ENCODE data around the gene AGBL2. TPM values are rescaled to one million over a fixed set of nuclear protein-coding genes. Genes with fewer than 3 reads are reported as not detected.

The AGBL2 gene
- total RNA-seq, 1 donor from 2014 or later = 1.4 TPM

DNA sequence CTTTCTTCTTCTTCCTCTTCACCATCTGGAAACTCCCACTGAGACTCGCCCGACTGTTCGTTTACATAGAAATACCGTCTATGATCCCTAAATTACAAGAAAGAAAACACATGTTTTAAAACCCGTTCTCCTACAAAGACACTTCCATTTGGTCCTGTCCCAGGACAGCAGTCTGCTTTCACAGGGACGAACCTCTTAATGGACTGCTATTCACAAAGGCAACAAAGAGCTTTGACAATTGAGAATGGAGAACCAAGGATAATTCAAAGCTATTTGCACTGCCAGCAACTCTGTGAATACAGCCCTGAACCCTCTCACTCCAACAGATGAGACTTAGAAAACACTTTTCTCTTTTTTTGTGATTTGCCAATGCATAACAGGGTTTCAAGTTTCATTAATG is 16.3 kb upstream of the AGBL2 start:
- Mint-ChIP-seq H3K4me3 (ENCODE audit: unreplicated experiment) (no peak overlapping the region), H3K36me3 (ENCODE audit: low read depth, unreplicated experiment) (peaks cover 25% of the 10 kb centered on the region), H3K4me1 (ENCODE audit: low read depth, unreplicated experiment) (peaks cover 2% of the 10 kb centered on the region), H3K27ac (ENCODE audit: unreplicated experiment) (no peak overlapping the region), H3K27me3 (ENCODE audit: low read depth, unreplicated experiment) (no peaks in the 10 kb centered on the region), H3K9me3 (ENCODE audit: unreplicated experiment) (no peaks in the 10 kb centered on the region)
- H2AFZ ChIP-seq (ENCODE audit: low read depth, low read length) = no peak overlapping the region
- no peak for DNase-seq (ENCODE audit: low read depth)
- H3K36me3 ChIP-seq (ENCODE audit: insufficient read depth, low read length) = peaks cover 74% of the 10 kb centered on the region
- no peaks in the 10 kb centered on the region for H3K27me3 ChIP-seq (ENCODE audit: insufficient read depth, low read length)
- H4K20me1 ChIP-seq (ENCODE audit: insufficient read depth, low read length) = peaks cover 37% of the 10 kb centered on the region
- H3K79me2 ChIP-seq (ENCODE audit: insufficient read depth, low read length) = peaks cover 11% of the 10 kb centered on the region
- TF ChIP-seq, protein P1, sequence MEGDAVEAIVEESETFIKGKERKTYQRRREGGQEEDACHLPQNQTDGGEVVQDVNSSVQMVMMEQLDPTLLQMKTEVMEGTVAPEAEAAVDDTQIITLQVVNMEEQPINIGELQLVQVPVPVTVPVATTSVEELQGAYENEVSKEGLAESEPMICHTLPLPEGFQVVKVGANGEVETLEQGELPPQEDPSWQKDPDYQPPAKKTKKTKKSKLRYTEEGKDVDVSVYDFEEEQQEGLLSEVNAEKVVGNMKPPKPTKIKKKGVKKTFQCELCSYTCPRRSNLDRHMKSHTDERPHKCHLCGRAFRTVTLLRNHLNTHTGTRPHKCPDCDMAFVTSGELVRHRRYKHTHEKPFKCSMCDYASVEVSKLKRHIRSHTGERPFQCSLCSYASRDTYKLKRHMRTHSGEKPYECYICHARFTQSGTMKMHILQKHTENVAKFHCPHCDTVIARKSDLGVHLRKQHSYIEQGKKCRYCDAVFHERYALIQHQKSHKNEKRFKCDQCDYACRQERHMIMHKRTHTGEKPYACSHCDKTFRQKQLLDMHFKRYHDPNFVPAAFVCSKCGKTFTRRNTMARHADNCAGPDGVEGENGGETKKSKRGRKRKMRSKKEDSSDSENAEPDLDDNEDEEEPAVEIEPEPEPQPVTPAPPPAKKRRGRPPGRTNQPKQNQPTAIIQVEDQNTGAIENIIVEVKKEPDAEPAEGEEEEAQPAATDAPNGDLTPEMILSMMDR (IDR thresholded peaks at IDR 0.05; ENCODE audit: insufficient read depth, low read depth, low read length) = no peak
- TF ChIP-seq EZH2 (IDR thresholded peaks at IDR 0.05; ENCODE audit: insufficient read depth, low read length) = no peak
- no peak overlapping the region for H3K27ac ChIP-seq (ENCODE audit: low read depth, low read length)
- no peaks in the 10 kb centered on the region for H3K9me3 ChIP-seq (ENCODE audit: insufficient read depth, low read depth, low read length)
- H3K4me1 ChIP-seq (ENCODE audit: insufficient read depth, low read length) = no peaks in the 10 kb centered on the region
- H3K9ac ChIP-seq (ENCODE audit: low read length) = no peak overlapping the region
- H3K4me2 ChIP-seq (ENCODE audit: low read length) = no peak overlapping the region
- FAIRE-seq = no peak
- no peak overlapping the region for H3K4me3 ChIP-seq (ENCODE audit: insufficient read depth, low read depth, low read length)

DNA sequence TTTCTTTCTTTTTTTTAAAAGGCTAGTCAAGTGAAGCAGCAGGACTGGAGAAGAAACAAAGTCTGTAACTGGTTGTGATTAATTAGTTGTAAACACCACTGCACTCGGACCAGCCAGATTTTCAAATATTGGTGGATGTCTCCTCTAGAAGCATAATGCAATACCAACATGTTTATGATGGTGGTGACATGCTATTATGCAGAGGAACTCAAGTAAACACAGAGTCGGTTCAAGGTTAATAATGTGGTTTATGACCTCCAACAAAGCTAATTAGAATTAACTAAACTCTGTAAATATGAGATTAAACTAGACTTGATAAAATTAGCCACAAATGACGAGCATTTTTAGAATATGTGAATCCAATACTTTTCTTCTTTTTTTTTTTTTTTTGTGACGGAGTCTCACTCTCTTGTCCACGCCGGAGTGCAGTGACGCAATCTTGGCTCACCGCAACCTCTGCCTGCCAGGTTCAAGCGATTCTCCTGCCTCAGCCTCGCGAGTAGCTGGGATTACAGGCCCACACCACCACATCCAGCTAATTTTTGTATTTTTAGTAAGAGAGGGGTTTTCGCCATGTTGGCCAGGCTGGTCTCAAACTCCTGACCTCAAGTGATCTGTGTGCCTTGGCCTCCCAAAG is 11.8 kb upstream of the AGBL2 start:
- FAIRE-seq (no peak), DNase-seq (ENCODE audit: low read depth) (no peak)
- Histone ChIP-seq H3K27me3 (ENCODE audit: insufficient read depth, low read length) (no peaks in the 10 kb centered on the region), H2AFZ (ENCODE audit: low read depth, low read length) (no peak overlapping the region), H3K4me2 (ENCODE audit: low read length) (no peak overlapping the region), H4K20me1 (ENCODE audit: insufficient read depth, low read length) (peaks cover 40% of the 10 kb centered on the region), H3K4me3 (ENCODE audit: insufficient read depth, low read depth, low read length) (no peak overlapping the region), H3K36me3 (ENCODE audit: insufficient read depth, low read length) (peaks cover 84% of the 10 kb centered on the region), H3K4me1 (ENCODE audit: insufficient read depth, low read length) (no peaks in the 10 kb centered on the region), H3K9me3 (ENCODE audit: insufficient read depth, low read depth, low read length) (no peaks in the 10 kb centered on the region), H3K79me2 (ENCODE audit: insufficient read depth, low read length) (peaks cover 6% of the 10 kb centered on the region), H3K9ac (ENCODE audit: low read length) (no peak overlapping the region), H3K27ac (ENCODE audit: low read depth, low read length) (no peak overlapping the region)
- Mint-ChIP-seq H3K4me1 (ENCODE audit: low read depth, unreplicated experiment) (peaks cover 11% of the 10 kb centered on the region), H3K27ac (ENCODE audit: unreplicated experiment) (no peak overlapping the region), H3K4me3 (ENCODE audit: unreplicated experiment) (no peak overlapping the region), H3K27me3 (ENCODE audit: low read depth, unreplicated experiment) (no peaks in the 10 kb centered on the region), H3K9me3 (ENCODE audit: unreplicated experiment) (no peaks in the 10 kb centered on the region), H3K36me3 (ENCODE audit: low read depth, unreplicated experiment) (peaks cover 32% of the 10 kb centered on the region)
- TF ChIP-seq, protein P1 (IDR thresholded peaks at IDR 0.05; ENCODE audit: insufficient read depth, low read depth, low read length) = no peak
- TF ChIP-seq EZH2 (IDR thresholded peaks at IDR 0.05; ENCODE audit: insufficient read depth, low read length) = no peak

DNA sequence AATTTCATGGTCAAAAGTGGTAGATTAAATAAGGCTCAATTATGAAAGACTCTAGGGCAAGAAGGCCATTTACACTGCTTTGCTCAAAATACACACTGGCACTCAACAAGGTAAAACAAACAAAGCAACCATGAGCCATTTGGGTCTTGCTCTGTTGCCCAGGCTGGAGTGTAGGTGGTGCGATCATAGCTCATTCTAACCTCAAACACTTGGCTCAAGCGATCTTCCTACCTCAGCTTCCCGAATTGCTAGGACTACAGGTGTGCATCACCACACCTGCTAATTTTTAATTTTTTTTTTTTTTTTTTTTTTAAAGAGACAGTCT is 10.9 kb upstream of the AGBL2 start:
- peaks cover 11% of the 10 kb centered on the region for H3K4me1 Mint-ChIP-seq (ENCODE audit: low read depth, unreplicated experiment)
- H3K36me3 ChIP-seq (ENCODE audit: insufficient read depth, low read length) = peaks cover 79% of the 10 kb centered on the region
- no peak overlapping the region for H3K27ac ChIP-seq (ENCODE audit: low read depth, low read length)
- H3K4me3 Mint-ChIP-seq (ENCODE audit: unreplicated experiment) = no peak overlapping the region
- no peaks in the 10 kb centered on the region for H3K9me3 Mint-ChIP-seq (ENCODE audit: unreplicated experiment)
- H3K79me2 ChIP-seq (ENCODE audit: insufficient read depth, low read length) = peaks cover 6% of the 10 kb centered on the region
- no peak overlapping the region for H3K4me3 ChIP-seq (ENCODE audit: insufficient read depth, low read depth, low read length)
- H3K36me3 Mint-ChIP-seq (ENCODE audit: low read depth, unreplicated experiment) = peaks cover 29% of the 10 kb centered on the region
- no peak overlapping the region for H3K9ac ChIP-seq (ENCODE audit: low read length)
- no peak overlapping the region for H3K4me2 ChIP-seq (ENCODE audit: low read length)
- DNase-seq (ENCODE audit: low read depth) (no peak), FAIRE-seq (no peak)
- H2AFZ ChIP-seq (ENCODE audit: low read depth, low read length) = no peak overlapping the region
- H3K27me3 ChIP-seq (ENCODE audit: insufficient read depth, low read length) = no peaks in the 10 kb centered on the region
- no peaks in the 10 kb centered on the region for H3K9me3 ChIP-seq (ENCODE audit: insufficient read depth, low read depth, low read length)
- H3K4me1 ChIP-seq (ENCODE audit: insufficient read depth, low read length) = no peaks in the 10 kb centered on the region
- no peaks in the 10 kb centered on the region for H3K27me3 Mint-ChIP-seq (ENCODE audit: low read depth, unreplicated experiment)
- TF ChIP-seq EZH2 (IDR thresholded peaks at IDR 0.05; ENCODE audit: insufficient read depth, low read length) = no peak
- TF ChIP-seq, protein P1 (IDR thresholded peaks at IDR 0.05; ENCODE audit: insufficient read depth, low read depth, low read length) = no peak
- no peak overlapping the region for H3K27ac Mint-ChIP-seq (ENCODE audit: unreplicated experiment)
- H4K20me1 ChIP-seq (ENCODE audit: insufficient read depth, low read length) = peaks cover 40% of the 10 kb centered on the region

Measured in astrocyte (in vitro differentiated cells and primary cell).